Measurements from ENCODE around the gene BBS7. TPM values are rescaled to one million over a fixed set of nuclear protein-coding genes. Genes with fewer than 3 reads are reported as not detected.

Gene BBS7
- total RNA-seq: 19.1 and 21.4 TPM in 2 replicates

GRCh38 chr4:121869841-121870822 lies at the start of gene BBS7:
TSS of gene BBS7 (minus strand) at chr4:121870474. CDS start at chr4:121870313, 161 bp downstream.

GRCh38 chr4:121823505-121824170 lies 46.6 kb downstream of the BBS7 start, which contains the start of gene CCNA2:
TSS of gene CCNA2 (minus strand) at chr4:121823883. CDS start at chr4:121823628, 255 bp downstream.

GRCh38 chr4:121800961-121801714 lies 69.1 kb downstream of the BBS7 start, which contains the start of gene EXOSC9:
TSS of gene EXOSC9 (plus strand) at chr4:121801323. CDS start at chr4:121801425, 102 bp downstream.

Other genes with a start within 250 kb of the BBS7 start
- gene ANXA5, start 173.5 kb downstream of the BBS7 start, total RNA-seq: 526 and 896 TPM in 2 replicates
- gene SMIM43, start 105.3 kb downstream of the BBS7 start, total RNA-seq: 0.26 and 0.37 TPM in 2 replicates
- gene EXOSC9, start 69.2 kb downstream of the BBS7 start, total RNA-seq: 22.2 and 34.1 TPM in 2 replicates
- gene CCNA2, start 46.6 kb downstream of the BBS7 start, total RNA-seq: 21.9 and 37.7 TPM in 2 replicates
- under 0.01 TPM in 2 replicates for gene TRPC3, start 81.6 kb upstream of the BBS7 start, total RNA-seq

Data from aortic smooth muscle cell (primary cell).